Uterus (tissue), 2 donors: Measurements from ENCODE around the gene TUBB.

Experiments
- POLR2A ChIP-seq, 2 donors: fragments of 450-650 bp; IDR thresholded peaks; one replicate each; pipeline ENCODE4 v1.6.1; 2016; ENCODE audit warnings: antibody characterized with exemption in 2 of 2, mild to moderate bottlenecking in 1 of 2, moderate library complexity in 1 of 2
- TF ChIP-seq, protein P1 (sequence below), 4 experiments: fragments of 200-600 bp in 2 of 4; fragments of 450-650 bp in 2 of 4; sonication (generic) in 2 of 4; IDR thresholded peaks; one replicate each; pipeline ENCODE4 v1.5.1; 2016 to 2019; ENCODE audit warnings: antibody characterized with exemption in 4 of 4, mild to moderate bottlenecking in 2 of 4, moderate library complexity in 1 of 4

- TF ChIP-seq, protein P1, sequence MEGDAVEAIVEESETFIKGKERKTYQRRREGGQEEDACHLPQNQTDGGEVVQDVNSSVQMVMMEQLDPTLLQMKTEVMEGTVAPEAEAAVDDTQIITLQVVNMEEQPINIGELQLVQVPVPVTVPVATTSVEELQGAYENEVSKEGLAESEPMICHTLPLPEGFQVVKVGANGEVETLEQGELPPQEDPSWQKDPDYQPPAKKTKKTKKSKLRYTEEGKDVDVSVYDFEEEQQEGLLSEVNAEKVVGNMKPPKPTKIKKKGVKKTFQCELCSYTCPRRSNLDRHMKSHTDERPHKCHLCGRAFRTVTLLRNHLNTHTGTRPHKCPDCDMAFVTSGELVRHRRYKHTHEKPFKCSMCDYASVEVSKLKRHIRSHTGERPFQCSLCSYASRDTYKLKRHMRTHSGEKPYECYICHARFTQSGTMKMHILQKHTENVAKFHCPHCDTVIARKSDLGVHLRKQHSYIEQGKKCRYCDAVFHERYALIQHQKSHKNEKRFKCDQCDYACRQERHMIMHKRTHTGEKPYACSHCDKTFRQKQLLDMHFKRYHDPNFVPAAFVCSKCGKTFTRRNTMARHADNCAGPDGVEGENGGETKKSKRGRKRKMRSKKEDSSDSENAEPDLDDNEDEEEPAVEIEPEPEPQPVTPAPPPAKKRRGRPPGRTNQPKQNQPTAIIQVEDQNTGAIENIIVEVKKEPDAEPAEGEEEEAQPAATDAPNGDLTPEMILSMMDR (IDR thresholded peaks at IDR 0.05) = no peak
- TF ChIP-seq POLR2A (IDR thresholded peaks at IDR 0.05) = no peak
These were observed 6.6 kb downstream of the TUBB start for GRCh38 chr6:30726506-30727413.
